NCI-H2196 treated with DMSO at 0.1 percent for 48 hours (cell line): ENCODE measurements around the gene AKAP12.
"Not testable (repeated sequence)": the region's sequence is repeated elsewhere in the genome, so short reads cannot be mapped to it uniquely, and the experiment has no call there.

Source experiments
- DNase-seq: peaks from one replicate; lab custom pipeline; 2025; ENCODE audit not compliant: unreplicated experiment; lab: John Stamatoyannopoulos, UW

The AKAP12 gene

GRCh38 chr6:151307501-151307900 lies 67.7 kb downstream of the AKAP12 start:
- no peak for DNase-seq

GRCh38 chr6:151309619-151310018 lies 69.9 kb downstream of the AKAP12 start:
- DNase-seq: no peak

GRCh38 chr6:151310279-151310678 lies 70.5 kb downstream of the AKAP12 start:
- DNase-seq: no peak

GRCh38 chr6:151310852-151311767 lies 71.3 kb downstream of the AKAP12 start:
- no peak for DNase-seq

- peak; percentile 81 for DNase-seq
Observed at GRCh38 chr6:151313066-151313491, 73.3 kb downstream of the AKAP12 start.

- not testable (repeated sequence) for DNase-seq
Observed at GRCh38 chr6:151315661-151316060, 75.9 kb downstream of the AKAP12 start.

- no peak for DNase-seq
Observed at GRCh38 chr6:151317103-151317994, 77.6 kb downstream of the AKAP12 start.

DNA sequence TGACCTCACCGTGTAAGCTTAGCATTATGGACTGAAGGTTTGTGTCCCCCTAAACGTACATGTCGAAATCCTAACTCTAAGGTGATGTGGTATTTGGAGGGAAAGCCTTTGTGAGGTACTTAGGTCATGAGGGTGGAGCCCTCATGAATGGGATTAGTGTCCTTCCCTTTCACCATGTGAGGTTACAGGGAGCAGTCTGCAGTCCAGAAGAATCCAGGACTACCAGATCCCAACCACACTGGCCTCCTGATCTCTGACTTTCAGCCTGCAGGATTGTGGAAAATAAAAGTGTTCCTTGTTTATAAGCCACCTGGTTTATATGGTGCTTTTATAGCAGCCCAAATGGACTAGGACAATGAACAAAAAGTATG lies 78.2 kb downstream of the AKAP12 start:
- no peak for DNase-seq

GRCh38 chr6:151320140-151320539 lies 80.4 kb downstream of the AKAP12 start:
- DNase-seq: no peak

DNA sequence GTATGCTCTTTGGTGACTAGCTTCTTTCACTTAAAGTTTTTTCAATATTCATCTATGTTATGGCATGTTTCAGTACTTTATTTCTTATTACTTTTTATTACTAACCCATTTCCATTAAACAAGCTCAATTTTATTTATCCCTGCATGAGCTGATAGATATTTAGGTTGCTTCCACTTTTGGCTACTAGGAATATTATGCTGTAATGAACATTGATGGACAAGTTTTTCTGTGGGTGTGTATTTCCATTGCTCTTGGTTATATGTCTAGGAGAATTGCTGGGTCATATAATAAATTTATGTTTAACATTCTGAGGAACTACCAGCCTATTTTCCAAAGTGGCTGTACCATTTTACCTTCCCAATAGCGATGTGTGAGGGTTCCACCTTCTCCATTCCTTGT lies 81.7 kb downstream of the AKAP12 start:
- DNase-seq: no peak

GRCh38 chr6:151322570-151322969 lies 82.8 kb downstream of the AKAP12 start:
- no peak for DNase-seq

- DNase-seq: peak; percentile 77
Observed at GRCh38 chr6:151323791-151324487, 84.2 kb downstream of the AKAP12 start.

DNA sequence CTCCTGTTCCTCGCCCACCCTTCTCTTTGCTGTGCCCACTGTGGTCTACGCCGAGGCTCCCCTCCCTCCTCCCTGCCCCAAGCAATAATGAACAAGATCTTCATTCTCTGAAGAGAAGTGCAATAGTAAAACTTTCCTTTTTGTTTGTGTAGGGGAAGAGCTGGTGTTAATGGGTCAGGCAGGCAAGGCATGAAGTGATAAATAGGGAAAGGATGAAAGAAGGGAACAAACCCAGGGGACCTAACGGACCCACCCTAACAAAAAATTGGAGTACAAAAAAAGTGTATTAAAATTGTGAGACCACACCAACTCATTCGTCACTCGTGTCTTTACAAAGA lies 84.7 kb downstream of the AKAP12 start:
- DNase-seq: no peak

DNA sequence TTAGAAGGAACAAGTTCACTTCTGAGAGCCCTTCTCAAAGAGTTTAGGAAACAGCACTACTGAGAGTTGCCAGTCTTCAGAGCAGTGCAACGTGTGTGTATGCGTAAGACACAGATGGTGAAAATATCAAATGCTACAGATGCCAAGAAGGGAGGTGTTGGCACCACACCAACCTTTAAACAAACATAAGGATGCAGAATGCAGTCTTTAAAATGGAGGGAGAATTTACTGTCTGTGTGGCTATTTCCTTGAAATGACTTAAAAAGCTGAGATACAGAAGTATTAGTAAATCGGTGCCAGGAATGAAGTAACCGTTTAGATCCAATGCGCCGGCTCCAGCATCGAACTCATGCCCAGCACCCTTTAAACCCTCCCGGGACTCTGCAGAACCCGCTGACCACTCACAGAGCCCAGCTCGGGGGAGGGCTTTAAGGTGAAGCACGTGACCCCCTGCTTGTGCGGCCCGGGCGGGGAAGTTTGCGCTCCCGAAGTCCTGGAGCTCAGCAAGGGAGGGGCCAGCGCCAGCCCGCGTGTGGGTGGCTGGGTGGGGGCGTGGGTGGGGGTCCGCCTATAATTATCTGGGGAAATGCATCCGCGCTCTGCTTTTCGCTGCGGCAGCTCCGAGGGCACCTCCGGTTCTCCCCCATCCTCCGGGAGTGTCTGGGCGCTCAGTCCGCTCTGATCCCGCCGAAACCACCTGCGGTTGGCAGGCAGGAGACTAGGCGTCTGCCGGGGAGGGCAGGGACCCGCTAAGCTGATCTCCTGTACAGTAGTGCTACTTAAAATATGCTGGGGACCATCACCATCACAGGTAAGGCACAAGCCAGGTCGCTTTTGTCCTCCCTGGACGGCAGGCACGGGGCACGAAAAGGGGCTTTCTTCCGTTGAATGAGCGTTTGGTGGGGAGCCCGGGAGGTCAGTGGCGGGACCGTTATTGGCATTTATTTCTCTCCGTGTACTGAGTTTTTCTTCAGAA lies 85.6 kb downstream of the AKAP12 start:
- DNase-seq: peak; percentile 63

- no peak for DNase-seq
Observed at GRCh38 chr6:151326116-151326825, 86.5 kb downstream of the AKAP12 start.

DNA sequence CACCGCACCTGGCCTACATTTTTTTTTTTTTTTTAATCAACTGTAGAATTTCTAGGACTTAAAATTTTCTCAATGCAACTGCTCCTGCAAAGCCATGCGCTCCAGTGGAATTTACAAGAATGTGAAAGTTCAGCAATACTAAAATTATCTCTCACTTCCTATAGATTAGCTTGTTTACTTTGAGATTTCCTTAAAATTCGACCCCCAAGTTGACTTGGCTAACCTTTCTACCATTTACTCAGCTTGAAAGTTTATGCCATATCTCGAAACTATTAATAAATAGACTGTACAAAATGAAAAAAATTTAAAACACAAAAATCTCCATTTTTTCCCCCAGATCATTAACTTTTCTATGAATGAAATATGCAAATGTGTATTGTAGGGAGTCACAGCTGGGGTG lies 87.3 kb downstream of the AKAP12 start:
- no peak for DNase-seq

DNA sequence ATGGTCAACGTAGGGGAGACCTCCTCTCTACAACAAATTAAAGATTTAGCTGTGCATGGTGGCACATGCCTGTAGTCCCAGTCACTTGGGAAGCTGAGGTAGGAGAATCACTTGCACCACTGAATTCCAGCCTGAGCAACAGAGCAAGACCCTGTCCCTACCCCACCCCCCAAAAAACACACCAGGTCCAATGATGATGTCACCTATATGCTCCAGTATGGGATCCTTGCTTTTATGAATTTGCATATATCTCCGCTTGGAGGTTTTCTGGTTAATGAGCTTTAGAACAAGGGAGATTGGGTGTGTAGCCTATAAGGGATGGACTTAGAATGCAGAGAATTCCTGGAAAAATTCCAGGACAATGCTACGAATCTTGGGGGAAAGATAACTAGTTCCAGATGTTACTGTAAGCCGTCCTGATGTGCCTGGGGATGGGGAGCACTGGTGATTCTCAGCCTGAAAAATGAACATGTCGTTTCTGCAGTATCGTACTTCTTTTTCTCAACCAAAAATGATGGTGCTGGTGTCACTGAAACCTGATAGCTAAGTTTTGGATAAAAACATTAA lies 90.4 kb downstream of the AKAP12 start:
- DNase-seq: no peak

DNA sequence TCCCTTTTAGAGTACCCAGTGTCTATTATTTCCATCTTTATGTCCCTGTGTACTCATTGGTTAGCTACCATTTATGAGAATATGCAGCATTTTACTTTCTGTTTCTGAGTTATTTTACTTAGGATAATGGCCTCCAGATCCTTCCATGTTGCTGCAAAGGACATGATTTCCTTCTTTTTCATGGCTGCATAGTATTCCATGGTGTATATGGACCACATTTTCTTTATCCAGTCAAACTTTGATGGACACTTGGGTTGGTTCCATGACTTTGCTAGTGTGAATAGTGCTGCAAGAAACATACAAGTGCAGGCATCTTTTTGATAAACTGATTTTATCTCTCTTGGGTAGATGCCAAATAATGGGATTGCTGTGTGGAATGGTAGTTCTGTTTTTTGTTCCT lies 96.2 kb downstream of the AKAP12 start:
- no peak for DNase-seq

DNA sequence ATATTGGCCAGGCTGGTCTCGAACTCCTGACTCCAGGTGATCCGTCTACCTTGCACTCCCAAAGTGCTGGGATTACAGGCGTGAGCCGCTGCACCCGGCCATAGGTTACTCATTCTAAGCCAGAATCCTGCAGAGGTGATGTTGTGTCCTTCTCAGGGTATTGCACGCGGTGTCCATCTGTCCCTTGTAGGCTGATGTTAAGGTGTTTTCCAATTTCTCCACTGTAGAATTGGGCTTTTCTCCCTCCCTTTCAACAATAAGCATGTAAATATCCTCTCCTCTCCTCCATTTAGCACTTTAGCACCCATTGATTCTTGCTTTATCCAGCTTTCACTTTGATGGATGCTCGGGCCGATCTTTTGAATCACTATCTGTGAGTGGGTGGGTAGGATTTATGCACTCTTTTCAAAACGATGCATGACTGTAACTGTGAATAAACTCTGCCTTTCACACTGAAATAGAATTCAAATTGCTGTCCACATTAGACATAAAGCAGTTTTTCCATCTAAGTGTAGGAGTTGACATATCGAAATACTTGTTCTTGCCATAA lies 99.0 kb downstream of the AKAP12 start:
- DNase-seq: no peak
